ENCODE data around the gene TRIM43B.
"Not testable (repeated sequence)": the region's sequence is repeated elsewhere in the genome, so short reads cannot be mapped to it uniquely, and the experiment has no call there.

TRIM43B gene

DNA sequence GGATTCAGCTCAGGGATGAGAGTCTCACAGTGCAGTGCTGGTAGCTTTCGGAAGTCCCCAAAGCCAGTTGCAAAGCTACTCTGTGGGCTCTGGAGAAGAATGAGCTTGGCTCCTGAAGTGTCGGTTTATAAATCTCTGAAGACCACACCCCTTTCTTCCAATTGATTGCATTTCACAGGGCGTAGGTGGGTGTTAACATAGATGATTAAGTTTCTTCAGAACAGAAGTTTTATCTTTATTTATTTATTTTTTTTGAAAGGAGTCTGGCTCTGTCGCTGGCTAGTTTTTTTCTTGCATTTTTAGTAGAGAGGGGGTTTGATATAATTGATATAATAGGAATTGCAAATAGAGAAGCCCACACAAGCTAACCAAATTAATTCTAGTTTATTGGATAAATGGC lies at the start of gene TRIM43B:
TSS of gene TRIM43B (minus strand) at position 101 of the 400 bp plus-strand sequence. CDS start 2,040 bp downstream, outside the sequence.
- not testable (repeated sequence) for DNase-seq (ENCODE audit: low read depth)

DNA sequence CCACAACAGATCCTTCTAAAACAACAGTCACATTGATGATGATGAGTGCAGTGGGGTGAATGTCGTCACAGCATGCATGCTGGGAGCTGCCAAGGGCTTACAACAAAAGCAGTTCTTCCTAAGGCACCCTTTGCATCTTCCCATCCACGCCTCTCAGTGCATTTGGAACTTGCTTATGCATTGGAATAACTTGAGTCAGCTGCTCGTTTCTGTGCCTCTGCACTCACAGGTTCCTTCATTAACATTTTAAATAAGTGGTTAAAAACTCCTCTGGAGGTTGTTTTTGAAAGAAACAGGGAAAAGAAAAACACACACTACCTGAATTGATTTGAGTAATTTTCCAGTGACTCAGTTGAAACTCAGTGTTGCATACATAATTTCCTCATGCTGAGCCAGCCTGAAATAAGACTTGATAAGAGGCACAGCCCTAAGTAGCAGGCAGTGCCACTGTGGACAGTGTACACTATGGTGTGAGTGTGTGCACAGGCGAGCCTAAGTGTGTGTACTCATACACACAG lies 46.8 kb upstream of the TRIM43B start:
- DNase-seq (ENCODE audit: low read depth), result no peak

DNA sequence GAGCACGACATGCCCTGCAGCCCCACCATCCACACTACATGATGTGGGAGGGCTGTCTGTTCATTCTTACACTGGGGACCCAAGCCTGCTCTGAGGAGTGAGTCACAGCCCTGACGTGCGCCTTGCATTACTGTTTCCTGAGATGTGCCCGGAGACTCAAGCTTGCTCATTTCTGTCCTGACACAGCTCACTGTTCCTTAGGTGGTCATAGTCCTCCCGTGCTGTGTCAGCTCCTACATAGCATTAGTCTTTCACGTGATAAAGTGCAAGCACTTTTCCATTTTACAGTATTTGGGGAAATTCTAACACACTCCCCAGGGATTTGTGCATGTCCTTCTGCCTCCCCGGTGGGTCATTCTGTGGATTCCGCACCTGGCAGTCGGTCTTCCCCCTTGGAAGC lies 46.2 kb upstream of the TRIM43B start:
- no peak for DNase-seq (ENCODE audit: low read depth)

DNA sequence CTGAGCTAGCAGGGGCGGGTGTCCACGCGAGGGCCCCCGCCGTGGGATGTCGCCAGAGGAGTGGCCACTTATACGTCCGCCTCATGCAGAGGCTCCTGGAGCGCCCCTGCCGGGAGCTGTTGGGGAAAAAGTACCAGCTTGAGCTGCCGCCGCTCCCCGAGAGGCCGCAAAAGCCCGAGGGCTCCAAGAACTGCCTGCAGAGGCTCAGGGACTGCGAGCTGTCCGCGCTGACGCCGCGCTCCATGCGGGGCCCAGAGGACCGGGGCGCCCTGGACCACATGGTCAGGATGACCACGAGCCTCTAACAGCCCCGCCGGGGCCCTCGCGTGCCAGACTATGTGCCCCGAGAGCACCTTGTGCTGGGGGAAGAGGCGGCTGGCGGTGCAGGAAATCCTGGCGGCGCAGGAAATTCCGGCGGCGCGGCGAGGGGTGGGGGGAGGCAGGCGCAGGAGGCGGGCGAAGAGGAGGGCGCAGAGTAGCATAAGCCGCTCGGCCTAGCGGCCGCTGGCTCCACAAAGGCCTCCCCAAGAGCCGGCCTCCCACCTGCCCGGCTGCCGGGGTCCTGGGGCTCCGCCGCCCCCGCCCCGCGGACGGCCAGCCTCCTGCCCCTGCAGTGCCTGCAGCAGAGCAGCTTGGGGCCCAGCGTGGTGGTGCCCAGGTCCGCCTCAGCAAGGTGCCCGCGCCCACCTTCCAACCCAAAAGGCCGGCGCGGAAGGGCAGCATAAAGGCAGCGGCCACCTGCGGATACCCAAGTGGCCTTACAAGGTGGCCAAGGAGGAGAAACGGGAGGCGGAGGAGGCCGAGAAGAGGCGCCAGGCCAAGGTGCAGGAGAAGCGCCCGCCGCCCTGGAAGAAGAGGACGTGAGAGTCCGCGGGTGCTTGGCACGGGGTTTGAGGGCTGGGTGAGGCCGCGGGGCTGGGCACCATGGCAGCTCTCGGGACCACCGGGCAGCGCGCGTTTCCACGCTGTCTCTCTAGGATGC lies 42.1 kb upstream of the TRIM43B start:
- peak; percentile 49 for DNase-seq (ENCODE audit: low read depth)

DNA sequence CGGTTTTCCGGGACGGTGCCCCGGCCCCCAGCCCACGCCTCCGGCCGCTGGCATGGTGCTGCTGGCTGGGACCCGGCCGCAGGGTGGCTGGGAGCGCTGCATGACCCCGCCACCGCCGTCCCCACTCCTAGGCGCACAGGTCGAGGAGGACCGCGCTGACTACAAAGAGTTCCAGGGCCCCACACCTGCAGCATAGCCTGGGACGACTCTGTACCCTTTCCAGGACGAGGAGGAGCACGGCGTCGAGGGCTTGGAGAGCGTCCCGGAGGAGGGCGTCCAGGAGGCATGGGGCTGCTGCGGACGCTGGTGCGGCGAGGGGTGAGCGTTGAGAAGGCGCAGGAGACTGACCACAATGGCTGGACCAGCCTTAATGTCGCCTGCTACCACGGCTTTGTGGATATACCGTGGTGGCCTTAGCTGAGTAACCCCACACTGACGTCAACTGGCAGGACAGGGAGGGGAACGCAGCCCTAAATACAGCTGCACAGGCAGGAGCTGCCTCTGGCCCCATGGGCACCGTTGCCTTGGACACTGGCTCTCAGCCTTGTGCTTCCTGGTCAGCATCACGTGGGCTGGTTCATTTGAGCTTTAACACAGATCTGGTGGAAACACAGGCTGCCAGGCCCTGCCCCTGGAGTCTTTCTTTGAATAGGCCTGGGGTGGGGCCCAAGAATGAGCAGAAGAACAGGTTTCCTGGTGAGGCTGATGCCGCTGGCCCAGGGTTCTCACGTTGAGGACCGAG lies 40.9 kb upstream of the TRIM43B start:
- peak; percentile 10 for DNase-seq (ENCODE audit: low read depth)

DNA sequence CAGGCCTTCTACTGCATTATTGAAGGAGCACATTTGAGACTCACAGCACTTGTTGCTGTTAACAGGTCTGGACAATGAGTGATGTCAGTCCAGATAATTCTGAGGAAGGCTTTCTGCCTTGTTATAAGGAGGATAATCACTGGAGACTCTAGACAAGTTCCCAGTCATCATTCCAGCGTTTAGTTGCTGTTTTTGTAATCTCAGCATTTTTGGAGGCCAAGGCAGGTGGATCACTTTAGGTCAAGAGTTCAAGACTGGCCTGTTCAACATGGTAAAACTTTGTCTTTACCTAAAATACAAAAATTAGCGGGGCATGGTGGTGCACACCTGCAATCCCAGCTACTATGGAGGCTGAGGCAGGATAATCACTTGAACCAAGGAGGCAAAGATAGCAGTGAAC lies 39.6 kb upstream of the TRIM43B start:
- DNase-seq (ENCODE audit: low read depth), result no peak

DNA sequence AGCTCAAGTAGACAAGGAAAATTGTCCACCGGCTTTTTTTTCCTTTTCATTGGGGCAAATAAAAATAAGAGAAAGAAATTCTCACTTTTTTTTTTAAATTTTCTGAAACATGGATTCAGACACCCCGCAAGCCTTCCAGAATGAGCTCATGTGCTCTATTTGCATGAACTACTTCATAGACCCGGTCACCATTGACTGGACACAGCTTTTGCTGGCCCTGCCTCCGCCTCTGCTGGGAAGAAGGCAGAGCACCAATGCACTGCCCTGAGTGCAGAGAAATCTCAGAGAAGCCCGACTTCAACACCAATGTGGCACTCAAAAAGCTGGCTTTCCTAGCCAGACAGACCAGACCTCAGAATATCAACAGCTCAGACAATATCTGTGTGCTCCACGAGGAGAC lies 30.2 kb upstream of the TRIM43B start:
- DNase-seq (ENCODE audit: low read depth), result no peak

DNA sequence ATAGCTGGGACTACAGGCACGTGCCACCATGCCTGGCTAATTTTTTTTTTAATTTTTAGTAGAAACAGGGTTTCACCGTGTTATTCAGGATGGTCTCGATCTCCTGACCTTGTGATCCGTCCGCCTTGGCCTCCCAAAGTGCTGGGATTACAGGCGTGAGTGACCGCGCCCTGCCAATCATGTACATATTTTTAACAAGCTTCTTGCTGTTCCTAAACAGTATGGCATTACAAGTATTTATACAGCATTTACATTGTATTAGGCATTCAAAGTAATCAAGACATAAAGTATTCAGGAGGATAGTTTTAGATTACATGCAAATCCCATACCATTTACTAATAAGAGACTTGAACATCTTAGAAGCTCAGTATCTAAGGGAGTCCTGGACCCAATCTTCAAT lies 29.7 kb upstream of the TRIM43B start:
- DNase-seq (ENCODE audit: low read depth), result not testable (repeated sequence)

DNA sequence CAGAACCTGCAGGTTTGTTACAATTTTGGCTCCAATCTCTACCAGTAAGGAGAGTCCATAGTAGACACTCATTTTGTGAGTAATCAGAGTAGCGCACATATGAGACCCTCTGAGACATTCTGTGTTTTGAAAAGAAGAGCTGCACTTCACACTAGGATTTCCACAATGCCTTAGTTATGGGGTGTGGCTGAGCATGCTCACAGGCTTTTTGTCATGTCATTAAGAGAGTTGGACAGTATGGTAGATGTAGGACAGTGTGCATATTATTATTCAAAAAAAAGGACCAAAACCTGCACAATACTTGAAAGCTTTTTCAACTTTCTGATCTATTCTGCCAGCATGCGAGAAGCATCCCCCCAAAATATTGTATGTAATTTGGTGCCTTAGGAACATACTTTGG lies 24.9 kb upstream of the TRIM43B start:
- DNase-seq (ENCODE audit: low read depth), result no peak

DNA sequence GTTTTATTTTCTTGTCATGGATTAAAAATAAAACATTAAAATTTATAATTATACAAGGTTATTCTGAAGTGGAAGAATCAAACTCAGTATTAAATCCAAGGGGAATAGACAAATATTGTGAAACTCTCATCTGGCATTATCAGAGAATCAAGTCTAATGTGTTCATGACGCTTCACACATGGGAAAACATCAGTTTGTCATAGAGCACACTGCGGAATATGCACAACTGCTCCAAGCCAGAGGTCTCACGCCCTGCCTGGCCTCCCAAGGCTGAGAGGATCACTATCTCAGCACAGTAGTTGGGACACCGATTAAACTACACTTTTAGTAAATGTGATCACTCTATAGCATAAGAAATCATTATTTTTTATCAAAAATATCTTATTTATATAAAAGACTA lies 20.7 kb upstream of the TRIM43B start:
- no peak for DNase-seq (ENCODE audit: low read depth)

DNA sequence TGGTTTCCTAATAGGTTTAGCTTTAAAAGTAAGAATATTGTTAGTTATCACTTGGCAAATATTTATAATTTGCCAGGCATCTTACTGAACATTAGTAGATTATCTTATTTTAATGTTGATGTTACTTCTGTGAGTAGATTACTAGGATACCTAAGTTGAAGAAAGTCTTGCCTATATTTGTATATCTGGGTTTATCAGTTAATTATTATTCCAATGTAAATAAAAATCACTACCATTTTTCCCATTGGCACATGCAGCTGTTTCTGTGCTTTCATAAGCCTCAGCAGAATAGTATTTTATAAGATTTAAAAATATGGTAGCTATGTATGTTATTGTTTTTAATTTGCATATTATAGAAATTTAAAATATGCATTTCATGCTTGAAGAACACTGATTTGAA lies 16.3 kb upstream of the TRIM43B start:
- no peak for DNase-seq (ENCODE audit: low read depth)

DNA sequence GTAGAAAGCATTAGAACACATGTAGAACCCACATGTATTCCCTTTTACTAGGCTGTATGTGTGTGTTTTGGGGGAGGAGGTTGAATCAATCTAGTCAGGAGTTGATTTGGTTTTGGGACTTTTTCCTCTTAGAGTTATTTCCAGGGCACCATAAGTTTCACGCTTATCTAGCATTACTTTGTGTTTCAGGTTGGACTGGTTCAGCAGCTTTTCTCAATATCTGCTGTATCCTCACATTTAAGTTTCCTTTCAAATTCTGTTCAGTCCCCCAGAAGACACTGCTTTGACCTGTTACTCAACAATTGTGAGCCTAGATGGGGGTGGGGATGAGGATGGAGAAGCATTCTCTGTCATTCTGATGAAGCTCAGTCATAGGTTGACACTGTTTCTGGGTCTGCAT lies 7.5 kb upstream of the TRIM43B start:
- not testable (repeated sequence) for DNase-seq (ENCODE audit: low read depth)

DNA sequence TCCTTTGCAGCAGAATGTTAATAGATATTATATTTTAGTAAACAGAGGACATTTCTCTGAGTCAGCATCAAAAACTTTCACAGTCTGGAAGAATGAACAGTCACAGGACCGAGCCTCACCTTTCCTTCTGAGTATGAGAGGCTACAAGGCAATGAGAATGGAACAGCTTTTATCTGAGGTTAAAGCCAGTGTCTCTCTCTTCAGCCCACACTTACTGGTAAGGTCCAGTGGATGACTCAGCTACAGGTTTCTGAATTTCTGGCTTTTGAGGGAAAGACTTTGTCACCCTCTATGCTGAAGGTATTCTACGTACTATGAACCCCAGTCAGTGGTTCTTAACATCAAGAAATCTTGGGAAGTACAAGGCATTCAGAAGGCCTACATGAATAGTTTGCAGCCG lies 9.5 kb downstream of the TRIM43B start:
- not testable (repeated sequence) for DNase-seq (ENCODE audit: low read depth)

DNA sequence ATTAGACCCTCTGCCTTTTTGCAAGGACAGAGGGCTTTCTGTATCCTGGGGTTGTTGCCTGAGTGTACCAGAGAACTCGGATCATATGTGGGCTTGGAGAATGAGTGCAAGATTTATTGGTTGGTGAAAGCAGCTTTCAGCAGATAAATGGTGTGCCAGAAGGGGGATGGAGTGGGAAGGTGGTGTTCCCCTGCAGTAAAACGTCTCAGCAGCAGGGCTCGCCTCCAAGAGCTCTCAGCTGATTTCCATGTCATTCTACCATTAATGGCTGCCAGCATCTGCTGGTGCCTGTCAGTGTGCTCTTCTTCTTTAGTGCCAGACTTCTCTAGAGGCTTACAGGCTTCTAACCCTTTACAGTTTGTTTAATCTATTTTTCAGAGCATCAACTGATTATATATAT lies 16.6 kb downstream of the TRIM43B start:
- not testable (repeated sequence) for DNase-seq (ENCODE audit: low read depth)

DNA sequence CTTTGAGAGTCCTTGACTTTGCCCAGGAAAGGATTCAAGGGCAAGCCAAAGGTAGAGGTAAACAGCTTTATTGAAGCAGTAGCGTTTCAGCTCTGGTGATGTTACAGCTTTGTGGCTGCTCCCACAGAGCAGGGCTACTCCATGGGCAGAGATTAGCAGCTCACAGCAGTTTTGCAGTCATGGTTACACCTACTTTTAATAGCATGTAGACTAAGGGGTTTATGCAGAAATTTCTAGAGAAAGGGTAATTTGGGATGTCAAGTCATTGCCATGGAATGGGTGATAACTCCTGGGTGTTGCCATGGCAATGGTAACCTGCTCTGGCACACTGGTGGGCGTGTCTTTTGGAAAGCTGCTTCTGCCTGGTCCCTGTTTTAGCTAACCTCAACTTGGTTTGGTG lies 18.0 kb downstream of the TRIM43B start:
- DNase-seq (ENCODE audit: low read depth), result not testable (repeated sequence)

DNA sequence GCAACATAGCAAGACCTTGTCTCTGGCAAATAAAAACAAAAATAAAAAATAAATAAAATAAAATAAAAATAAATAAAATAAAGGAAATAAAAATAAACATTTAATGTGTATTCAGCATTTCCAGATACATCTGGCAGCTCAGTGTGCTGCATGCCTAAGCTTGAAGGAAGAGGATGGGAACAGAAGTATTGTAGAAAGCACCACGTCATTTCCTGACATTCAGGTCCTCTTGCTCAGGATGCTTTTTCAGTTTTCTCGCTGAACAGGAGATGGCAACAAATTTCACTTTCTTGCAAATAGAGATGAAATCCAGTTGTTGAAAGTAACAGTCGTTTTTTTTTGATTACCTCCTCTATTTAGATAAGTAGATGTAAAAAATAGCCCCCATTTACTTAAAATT lies 21.3 kb downstream of the TRIM43B start:
- DNase-seq (ENCODE audit: low read depth), result not testable (repeated sequence)

DNA sequence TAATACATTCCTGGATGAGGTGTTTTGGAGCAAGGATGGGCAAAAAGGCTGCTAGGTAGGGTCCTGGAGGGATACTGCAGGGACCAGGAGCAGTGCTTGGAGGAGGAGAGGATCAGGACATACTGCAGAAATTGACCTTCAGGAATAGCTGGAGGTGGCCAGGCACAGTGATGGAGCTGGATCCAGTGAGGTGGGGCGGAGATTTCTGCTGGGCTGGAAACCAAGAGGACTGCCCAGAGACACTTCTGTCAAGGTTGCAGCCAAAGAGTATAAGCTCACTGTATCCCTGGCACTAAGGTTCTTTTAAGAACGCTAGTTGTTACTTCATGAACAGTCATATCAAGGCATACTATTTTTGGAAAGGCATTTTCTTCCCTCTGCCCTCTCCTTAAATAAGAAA lies 39.2 kb downstream of the TRIM43B start:
- DNase-seq (ENCODE audit: low read depth), result not testable (repeated sequence)

DNA sequence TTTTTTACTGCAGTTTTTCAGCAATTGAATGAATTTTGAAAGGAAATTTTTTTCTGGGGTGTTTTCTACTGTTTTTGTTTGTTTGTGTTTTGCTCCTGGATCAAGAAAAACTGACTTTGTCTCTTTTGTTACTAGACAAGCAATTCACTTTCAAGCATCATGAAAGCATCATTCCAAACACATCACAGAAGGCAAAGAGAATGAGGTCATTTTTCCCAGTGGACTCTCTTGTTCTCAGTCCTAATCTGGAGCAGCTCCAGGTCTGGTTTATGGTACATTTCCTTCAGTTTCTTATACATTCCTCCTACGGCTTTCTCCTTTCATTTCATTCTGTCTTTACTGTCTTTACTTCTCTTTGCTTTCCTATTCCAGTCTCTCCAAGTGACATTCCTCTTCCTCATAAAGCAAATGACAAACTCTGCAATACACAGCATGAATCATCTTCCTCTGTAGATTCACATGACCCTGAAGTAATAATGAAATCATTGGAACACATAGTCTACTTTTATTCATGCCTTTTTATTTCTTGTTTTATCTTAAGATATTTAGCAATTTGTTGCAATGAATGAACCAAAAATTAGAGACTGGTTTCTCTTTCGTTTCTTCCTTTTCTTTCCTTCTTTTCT lies 42.0 kb downstream of the TRIM43B start:
- not testable (repeated sequence) for DNase-seq (ENCODE audit: low read depth)

DNA sequence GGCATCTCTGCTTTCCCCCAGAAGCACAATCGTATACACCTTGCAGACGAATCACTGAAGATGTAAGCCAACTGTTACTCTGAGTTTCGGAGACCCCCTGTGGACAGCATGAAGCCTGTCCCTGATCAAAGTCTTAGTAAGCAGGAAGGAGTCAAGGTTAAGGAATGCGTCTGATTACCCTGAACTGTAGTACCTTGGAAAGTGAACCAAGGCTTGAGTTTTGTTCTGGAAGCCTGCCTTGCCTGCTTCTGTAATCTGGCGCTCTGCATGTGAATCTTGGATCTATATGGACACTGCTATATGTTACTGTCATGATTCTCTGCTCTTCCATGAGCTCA lies 48.7 kb downstream of the TRIM43B start:
- DNase-seq (ENCODE audit: low read depth), result not testable (repeated sequence)

DNA sequence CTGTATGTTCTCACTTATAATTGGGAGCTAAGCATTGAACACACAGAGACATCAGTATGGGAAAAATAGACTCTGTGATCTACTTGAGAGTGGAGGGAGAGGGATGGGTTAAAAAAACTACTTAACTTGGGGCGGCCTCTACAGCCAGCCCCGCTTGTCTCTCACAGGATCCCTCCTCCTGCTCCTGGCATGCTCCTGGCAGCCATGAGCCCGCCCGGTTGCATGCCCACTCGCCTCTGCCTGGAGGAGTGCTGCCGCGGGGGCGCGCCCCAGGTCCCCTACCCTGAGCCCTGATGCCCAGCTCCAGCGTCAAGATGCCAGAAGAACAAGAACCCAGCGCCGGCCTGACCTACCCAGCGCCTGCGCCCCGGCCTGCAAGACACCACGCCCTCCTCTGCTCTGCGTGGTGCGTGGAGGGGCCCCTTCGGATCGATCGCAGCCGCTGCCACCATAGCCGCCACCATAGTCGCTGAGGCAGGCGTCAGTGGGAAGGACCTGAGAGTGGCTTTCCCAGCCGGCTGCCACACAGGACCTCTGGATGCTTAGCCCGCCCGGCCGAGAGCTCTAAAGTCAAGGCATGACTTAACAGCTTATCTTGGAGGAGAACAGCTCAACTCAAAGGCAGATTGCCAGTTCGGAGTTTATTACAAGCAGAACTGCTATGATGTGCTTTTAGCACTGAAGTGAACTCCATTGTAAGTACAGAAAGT lies 49.2 kb downstream of the TRIM43B start:
- DNase-seq (ENCODE audit: low read depth), result not testable (repeated sequence)

DNA sequence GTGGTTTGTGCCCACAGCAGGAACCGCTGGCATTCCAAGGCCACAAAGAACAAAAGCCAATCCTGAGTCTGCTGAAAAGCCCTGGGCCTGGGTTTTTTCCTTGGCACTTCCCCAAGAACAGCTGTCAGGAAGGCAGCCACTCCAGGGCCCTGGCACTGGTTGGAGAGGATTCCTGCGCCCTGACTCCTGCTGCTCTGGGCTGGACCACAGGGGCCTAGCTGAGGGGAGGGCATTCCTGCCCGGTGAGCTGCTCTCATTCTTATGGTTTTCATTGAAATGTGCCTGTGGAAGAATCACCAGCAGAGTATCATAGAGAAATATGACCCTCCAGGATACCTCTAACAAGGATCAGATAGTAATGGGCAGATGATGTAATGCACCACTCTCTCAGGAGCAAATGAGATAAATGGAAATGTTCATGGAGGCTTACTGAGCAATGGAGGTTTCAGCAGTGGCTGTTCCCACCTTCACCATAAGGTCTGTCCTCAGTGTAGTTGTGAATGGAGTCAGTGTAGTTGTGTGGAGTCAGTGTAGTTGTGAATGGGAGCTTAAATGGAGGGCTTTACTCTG lies 50.0 kb downstream of the TRIM43B start:
- not testable (repeated sequence) for DNase-seq (ENCODE audit: low read depth)

All from stromal cell of bone marrow (primary cell).